ENCODE data around the gene THEMIS.
"Not testable (repeated sequence)": the region's sequence is repeated elsewhere in the genome, so short reads cannot be mapped to it uniquely, and the experiment has no call there.

THEMIS gene

DNA sequence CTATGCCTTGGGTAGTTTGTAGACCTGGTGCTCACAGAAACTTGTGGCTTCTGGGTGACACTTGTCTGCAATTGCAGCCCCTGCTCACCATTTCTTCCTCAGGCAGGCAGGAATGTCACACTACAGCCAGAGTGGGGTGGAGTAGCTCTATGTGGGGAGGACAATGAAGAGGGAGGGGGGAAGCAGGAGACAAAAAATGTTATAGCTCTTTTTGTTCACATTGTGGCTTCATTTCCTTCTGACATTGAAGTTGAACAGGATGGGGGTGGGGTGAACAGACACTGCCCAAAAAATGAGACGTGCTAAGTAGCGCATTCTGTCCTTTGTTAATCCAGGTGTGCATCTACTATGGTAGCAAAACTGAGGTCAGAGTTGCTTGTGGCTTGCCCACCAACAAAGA lies at the start of gene THEMIS:
THEMIS (minus strand) TSS at position 124 of the 400 bp plus-strand sequence. CDS start 126 bp downstream, outside the sequence.
- DNase-seq (ENCODE audit: low read depth, low spot score) = no peak

- no peak for DNase-seq (ENCODE audit: low read depth, low spot score)
These were observed 48.4 kb upstream of the THEMIS start for GRCh38 chr6:127949251-127949650.

DNA sequence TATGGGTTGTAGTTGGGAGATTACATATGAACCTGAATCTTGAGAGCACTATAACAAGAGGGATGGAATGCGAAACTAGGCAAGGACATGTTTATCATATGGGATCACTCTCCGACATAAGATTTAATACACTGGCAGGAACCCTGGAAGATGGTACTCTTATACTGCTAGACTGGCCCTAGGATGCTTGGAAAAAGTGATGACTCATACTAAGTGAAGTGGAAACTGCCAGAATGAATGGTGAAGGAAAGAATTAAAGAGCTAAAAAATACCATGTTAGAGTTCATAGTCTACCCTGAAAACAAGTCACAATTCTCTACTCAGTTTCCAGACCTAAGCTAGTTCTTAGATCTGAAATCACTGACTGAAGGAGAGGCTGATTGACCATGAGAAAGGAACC lies 45.5 kb upstream of the THEMIS start:
- no peak for DNase-seq (ENCODE audit: low read depth, low spot score)

DNA sequence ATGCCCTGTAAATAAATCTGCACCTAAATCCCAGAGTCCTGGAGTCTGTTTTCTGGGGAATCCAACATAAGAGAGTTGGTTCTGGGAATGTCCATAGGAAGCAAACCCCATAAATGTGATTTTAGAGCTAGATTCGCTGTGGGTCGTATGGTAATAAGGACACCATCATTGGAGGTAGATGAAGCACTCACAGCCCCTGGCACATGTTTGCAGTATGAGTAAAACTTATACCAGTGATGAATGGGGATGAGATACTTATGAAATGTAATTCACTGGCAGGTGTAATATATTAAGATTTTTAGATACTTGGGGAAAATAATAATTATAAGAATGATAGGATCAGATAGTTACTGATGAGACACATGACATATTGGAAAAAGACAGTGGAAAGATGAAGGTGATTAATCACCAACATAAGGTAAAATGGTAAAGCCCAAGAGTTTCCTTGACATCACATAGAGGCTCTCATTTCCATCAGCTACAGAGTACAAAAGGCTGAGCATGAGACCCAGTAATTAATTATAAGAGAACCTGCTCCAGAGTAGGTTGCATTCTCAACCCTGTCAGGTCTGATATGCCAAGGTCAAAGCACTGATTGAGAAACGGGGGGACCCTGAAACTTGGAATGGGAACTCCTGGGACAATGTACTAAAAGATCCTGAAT lies 44.7 kb upstream of the THEMIS start:
- no peak for DNase-seq (ENCODE audit: low read depth, low spot score)

DNA sequence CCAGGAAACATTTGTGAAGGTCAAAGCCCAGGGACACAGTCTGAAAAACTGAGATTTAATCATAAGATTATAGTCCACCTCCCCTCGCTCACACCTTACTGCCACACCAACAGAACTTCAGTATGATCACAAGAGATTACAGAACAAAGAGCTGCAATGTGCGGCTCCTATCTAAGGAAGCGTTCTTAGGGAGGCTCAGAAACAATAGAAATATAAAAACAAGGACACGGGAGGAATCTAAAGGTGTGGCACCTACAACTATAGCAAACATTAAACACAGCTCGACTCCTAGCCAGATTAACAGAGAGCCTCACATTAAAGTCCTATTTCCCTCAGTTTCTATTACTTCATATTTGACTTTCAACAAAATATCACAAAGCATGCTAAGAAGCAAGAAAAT lies 40.4 kb upstream of the THEMIS start:
- no peak for DNase-seq (ENCODE audit: low read depth, low spot score)

DNA sequence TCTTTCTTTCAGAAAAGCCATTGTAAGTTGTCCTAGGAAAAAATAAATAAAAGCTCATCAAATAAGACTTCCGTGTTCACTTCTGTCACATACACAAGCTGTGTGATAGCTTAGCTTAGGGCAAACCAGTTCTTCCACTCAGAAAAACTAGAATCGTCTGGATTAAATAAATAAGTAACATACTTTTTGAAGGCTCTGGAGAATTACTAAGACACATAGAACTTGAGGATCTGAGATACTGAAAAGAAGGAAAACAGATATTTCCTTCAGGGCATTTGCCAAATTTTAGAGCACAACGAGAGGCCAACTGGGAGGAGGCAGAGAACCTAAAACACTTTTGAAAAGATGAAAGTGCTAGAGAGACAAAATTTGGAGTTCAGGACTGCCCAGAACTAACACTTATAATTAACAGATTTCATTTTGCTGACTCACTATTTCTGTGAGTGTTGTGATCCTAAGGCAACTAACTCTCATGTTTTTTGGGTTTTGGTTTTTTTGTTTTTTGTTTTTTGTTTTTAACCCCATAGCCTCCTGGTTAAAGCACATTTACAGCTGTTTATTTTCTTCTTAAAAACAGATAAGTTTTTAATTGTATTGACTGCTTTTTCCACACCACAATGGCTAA lies 38.7 kb upstream of the THEMIS start:
- peak; percentile 3 for DNase-seq (ENCODE audit: low read depth, low spot score)

DNA sequence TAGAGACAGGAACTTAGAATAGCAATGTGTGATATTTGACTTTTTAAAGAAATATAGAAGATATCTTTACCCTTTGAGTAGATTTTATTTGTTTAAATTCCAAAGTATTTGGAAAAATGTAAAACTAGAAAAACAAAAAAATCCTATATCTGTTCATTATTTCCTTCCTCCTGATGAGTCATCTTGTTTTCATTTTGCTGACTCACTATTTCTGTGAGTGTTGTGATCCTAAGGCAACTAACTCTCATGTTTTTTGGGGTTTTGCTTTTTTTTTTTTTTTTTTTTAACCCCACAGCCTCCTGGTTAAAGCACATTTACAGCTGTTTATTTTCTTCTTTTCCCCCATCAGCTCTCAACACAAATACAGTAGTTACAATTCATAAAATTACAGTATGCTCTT lies 37.8 kb upstream of the THEMIS start:
- DNase-seq (ENCODE audit: low read depth, low spot score) = no peak

GRCh38 chr6:127937747-127938146 lies 36.9 kb upstream of the THEMIS start:
- no peak for DNase-seq (ENCODE audit: low read depth, low spot score)

GRCh38 chr6:127937102-127937501 lies 36.2 kb upstream of the THEMIS start:
- no peak for DNase-seq (ENCODE audit: low read depth, low spot score)

DNA sequence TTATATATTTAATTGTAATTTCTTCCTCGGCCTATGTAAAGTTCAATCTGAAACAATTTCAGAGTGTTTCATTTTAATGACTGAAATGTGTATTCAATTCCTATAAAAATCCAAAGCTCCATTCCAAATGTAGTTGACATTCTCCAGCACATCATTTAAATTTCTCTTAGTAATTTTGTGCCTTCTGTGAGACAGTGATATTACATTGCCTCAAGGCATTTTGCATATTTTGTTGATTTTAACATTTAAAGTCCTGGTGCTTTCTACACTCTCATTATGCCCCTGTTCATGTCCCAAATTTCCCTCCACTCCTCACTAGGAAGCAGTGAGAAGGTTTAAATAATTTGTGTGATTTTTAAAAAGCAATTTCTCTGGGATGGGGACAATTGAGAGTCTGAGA lies 34.1 kb upstream of the THEMIS start:
- DNase-seq (ENCODE audit: low read depth, low spot score) = no peak

DNA sequence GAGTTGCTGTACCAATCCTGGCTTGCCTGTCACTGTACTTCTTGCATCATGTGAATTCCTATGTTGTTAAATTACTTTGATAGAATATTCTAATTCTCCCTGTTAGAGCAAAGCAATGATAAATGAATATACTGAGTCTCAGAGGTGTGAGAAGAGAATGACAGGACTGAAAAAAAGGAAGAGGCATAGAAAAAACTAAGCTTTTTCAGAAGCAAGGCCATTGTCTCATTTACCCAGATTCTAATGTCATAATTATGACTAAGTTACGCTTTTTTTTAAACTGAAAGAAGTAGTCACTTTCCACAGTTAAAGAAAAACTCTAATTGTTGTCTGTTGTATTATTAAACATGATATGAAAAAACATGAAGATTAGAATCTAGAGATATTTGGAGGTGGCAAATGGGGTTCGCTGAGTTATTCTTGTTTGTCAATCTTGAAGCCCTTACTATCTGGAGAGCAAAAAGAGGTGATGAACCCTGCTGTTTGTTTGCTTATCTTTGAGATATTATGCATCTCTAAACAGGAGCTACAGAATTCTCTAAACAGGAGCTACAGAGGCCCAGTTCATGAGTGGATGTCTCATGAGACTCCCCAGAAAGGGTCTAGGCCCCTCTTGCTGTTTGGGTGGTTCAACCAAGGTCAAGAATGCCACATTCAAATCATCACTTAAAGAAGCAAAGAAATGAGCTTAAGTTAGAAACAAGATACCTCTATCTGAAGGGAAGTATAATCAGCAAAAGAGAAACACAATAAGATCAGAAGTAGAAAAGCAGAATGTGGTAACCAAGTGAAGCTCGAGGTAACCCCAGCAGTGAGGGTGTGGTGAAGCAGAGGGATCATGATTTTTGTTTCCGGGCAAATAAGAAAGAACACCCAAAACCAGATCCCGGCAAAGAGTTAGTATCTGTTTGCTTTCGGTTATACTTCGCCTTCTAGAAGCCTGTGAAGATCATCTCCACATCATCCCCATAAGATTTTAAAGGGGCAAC lies 33.3 kb upstream of the THEMIS start:
- no peak for DNase-seq (ENCODE audit: low read depth, low spot score)

- DNase-seq (ENCODE audit: low read depth, low spot score) = no peak
These were observed 32.3 kb upstream of the THEMIS start for GRCh38 chr6:127933137-127933536.

DNA sequence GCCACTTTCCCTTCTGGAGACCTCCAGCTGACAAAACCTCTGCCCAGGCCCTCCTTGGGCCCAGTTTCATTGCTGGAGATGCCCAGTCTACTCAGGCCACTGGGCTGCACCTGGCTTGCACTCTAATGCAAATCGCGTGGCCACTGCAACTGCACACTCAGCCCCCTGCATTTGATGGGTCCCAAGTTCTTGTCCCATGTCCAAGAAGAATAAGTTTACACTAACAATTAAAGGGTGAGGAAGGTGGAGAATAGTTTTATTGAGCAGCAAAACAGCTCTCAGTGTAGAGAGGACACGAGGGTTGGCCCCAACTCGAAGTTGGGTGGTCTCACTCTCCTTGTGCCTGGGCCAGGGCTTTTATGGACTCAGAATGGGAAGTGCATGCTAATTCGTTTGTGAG lies 31.9 kb upstream of the THEMIS start:
- DNase-seq (ENCODE audit: low read depth, low spot score) = peak; percentile 4

GRCh38 chr6:127926441-127926840 lies 25.6 kb upstream of the THEMIS start:
- not testable (repeated sequence) for DNase-seq (ENCODE audit: low read depth, low spot score)

DNA sequence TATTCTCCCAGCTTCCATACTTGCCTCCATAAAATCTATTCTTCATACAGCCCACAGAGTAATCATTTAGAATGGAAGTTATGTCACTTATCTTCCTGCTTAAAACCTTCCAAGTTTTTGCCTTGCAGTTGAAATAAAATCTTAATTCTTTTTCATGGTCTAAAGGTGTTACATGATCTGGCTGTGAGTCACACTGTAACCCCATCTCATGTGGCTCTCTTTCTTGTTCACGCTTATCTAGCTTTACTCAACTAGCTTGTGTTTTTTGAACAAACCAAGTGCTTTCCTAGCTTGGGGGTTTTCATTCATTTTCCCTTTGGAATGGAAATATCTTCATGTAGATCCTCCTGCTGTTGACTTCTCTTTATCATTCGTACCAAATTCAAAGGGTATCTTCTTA lies 23.6 kb upstream of the THEMIS start:
- DNase-seq (ENCODE audit: low read depth, low spot score) = no peak

DNA sequence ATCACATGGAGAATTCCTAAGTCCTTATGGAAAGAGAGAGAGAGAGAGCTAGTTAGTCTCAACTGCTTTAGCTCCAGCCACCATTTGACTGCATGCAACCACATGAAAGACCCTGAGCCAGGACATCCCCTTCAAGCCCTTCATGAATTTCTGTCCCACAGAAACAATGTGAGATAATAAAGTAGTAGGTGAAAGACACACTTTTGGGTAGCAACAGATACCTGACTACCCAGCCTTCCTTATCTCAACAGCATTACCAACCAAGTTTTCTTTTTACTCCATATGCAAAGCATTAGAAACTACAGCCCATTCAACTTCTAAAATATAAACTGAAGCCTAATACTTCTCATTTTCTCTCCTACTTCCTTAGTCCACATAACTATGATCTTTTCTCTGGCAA lies 23.2 kb upstream of the THEMIS start:
- no peak for DNase-seq (ENCODE audit: low read depth, low spot score)

- DNase-seq (ENCODE audit: low read depth, low spot score) = no peak
These were observed 22.3 kb upstream of the THEMIS start for GRCh38 chr6:127923135-127923534.

DNA sequence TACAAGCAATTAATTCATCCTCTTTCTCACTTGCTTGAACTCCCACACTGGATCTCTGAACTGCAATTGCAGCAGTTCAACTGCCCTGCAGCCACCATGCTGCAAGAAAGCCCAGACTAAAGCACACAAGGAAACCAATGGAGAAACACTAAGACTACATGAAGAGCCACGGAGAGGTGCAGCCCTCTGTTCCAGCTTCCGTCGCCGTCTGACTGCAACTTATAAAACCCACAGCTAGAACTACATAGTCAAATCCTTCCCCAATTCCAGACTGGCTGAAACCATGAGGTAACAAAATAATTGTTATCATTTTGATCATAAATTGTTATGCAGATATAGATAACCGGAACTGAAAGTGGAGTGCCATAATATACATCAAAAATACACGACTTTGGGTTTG lies 21.1 kb upstream of the THEMIS start:
- no peak for DNase-seq (ENCODE audit: low read depth, low spot score)

GRCh38 chr6:127920804-127921203 lies 19.9 kb upstream of the THEMIS start:
- no peak for DNase-seq (ENCODE audit: low read depth, low spot score)

GRCh38 chr6:127918506-127919427 lies 17.9 kb upstream of the THEMIS start:
- no peak for DNase-seq (ENCODE audit: low read depth, low spot score)

GRCh38 chr6:127917766-127918165 lies 16.9 kb upstream of the THEMIS start:
- DNase-seq (ENCODE audit: low read depth, low spot score) = no peak

All from ELF-1 (cell line).